ENCODE measurements around the gene CLDN24.

CLDN24 gene

GRCh38 chr4:183304538-183304937, 17.7 kb downstream of the CLDN24 start:
- DNase-seq (ENCODE audit: low read depth in 1 of 2, low spot score in 1 of 2), result no peak
- H3K4me3 ChIP-seq (replicated peaks; ENCODE audit: insufficient read depth, low read length), result no peak overlapping the region
- H3K27me3 ChIP-seq (ENCODE audit: insufficient read depth, poor library complexity, severe bottlenecking), result peaks cover 3% of the 10 kb centered on the region
- TF ChIP-seq GABPA (IDR thresholded peaks at IDR 0.05; ENCODE audit: low read depth), result no peak
- TF ChIP-seq REST (IDR thresholded peaks at IDR 0.05; ENCODE audit: insufficient replicate concordance, low read depth), result no peak
- TF ChIP-seq, protein P1, sequence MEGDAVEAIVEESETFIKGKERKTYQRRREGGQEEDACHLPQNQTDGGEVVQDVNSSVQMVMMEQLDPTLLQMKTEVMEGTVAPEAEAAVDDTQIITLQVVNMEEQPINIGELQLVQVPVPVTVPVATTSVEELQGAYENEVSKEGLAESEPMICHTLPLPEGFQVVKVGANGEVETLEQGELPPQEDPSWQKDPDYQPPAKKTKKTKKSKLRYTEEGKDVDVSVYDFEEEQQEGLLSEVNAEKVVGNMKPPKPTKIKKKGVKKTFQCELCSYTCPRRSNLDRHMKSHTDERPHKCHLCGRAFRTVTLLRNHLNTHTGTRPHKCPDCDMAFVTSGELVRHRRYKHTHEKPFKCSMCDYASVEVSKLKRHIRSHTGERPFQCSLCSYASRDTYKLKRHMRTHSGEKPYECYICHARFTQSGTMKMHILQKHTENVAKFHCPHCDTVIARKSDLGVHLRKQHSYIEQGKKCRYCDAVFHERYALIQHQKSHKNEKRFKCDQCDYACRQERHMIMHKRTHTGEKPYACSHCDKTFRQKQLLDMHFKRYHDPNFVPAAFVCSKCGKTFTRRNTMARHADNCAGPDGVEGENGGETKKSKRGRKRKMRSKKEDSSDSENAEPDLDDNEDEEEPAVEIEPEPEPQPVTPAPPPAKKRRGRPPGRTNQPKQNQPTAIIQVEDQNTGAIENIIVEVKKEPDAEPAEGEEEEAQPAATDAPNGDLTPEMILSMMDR (IDR thresholded peaks at IDR 0.05; ENCODE audit: insufficient read depth, low read length), result no peak
- no peak for TF ChIP-seq POLR2AphosphoS5 (IDR thresholded peaks at IDR 0.05; ENCODE audit: low read depth)
- TF ChIP-seq SPI1 (IDR thresholded peaks at IDR 0.05; ENCODE audit: borderline replicate concordance, low read depth), result no peak
- no peak overlapping the region for H3K27ac ChIP-seq (replicated peaks)

GRCh38 chr4:183304067-183304466, 18.2 kb downstream of the CLDN24 start:
- Histone ChIP-seq H3K27ac (replicated peaks) (no peak overlapping the region), H3K27me3 (ENCODE audit: insufficient read depth, poor library complexity, severe bottlenecking) (peaks cover 3% of the 10 kb centered on the region), H3K4me3 (replicated peaks; ENCODE audit: insufficient read depth, low read length) (no peak overlapping the region)
- TF ChIP-seq GABPA (IDR thresholded peaks at IDR 0.05; ENCODE audit: low read depth) (no peak), SPI1 (IDR thresholded peaks at IDR 0.05; ENCODE audit: borderline replicate concordance, low read depth) (no peak), REST (IDR thresholded peaks at IDR 0.05; ENCODE audit: insufficient replicate concordance, low read depth) (no peak), POLR2AphosphoS5 (IDR thresholded peaks at IDR 0.05; ENCODE audit: low read depth) (no peak)
- TF ChIP-seq, protein P1 (IDR thresholded peaks at IDR 0.05; ENCODE audit: insufficient read depth, low read length), result no peak
- no peak for DNase-seq (ENCODE audit: low read depth in 1 of 2, low spot score in 1 of 2)

DNA sequence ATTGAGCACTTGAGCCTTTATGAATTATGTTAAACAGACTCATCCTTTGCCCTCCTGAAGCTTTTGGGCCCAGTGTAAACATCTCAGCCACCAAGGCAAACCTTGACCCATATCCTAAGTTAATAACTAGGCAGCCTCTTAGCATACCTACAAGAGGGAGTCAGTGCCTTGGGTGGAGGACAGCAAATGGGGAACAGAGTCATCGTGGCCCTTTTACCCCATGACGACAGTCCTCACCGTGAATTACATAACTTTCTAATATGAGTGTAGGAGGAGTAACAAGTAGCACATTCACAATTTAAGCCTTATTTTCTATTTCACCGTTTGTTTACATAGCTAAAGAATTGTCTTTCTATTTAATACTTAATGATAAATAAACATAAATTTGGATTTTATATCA, 18.9 kb downstream of the CLDN24 start:
- Histone ChIP-seq H3K4me3 (replicated peaks; ENCODE audit: insufficient read depth, low read length) (no peak overlapping the region), H3K27me3 (ENCODE audit: insufficient read depth, poor library complexity, severe bottlenecking) (peaks cover 2% of the 10 kb centered on the region), H3K27ac (replicated peaks) (no peak overlapping the region)
- no peak for TF ChIP-seq POLR2AphosphoS5 (IDR thresholded peaks at IDR 0.05; ENCODE audit: low read depth)
- TF ChIP-seq SPI1 (IDR thresholded peaks at IDR 0.05; ENCODE audit: borderline replicate concordance, low read depth), result peak; percentile 19; the same call in 1 of the 2 replicates
- no peak for TF ChIP-seq GABPA (IDR thresholded peaks at IDR 0.05; ENCODE audit: low read depth)
- no peak for TF ChIP-seq REST (IDR thresholded peaks at IDR 0.05; ENCODE audit: insufficient replicate concordance, low read depth)
- DNase-seq (ENCODE audit: low read depth in 1 of 2, low spot score in 1 of 2), result peak in 1 of 2 experiments; percentile 19
